Activated gamma-delta T cell treated with anti-CD3 and anti-CD28 coated beads, Interleukin-2, amount 50 U/mL, for 16 hours (primary cell): ENCODE results near the gene SBK3.
"Not testable (repeated sequence)": the region's sequence is repeated elsewhere in the genome, so short reads cannot be mapped to it uniquely, and the experiment has no call there.

Experiments used
- DNase-seq: peaks from one replicate; pipeline ENCODE4 v3.0.0-alpha.2; 2020; ENCODE audit warnings: low read depth

Gene SBK3

GRCh38 chr19:55516878-55517620 is 28.3 kb downstream of the SBK3 start:
- DNase-seq, result peak; percentile 83

- DNase-seq, result no peak
Observed at GRCh38 chr19:55508120-55508519, 37.2 kb downstream of the SBK3 start.

GRCh38 chr19:55504981-55505380 is 40.4 kb downstream of the SBK3 start:
- no peak for DNase-seq

GRCh38 chr19:55504252-55504603 is 41.1 kb downstream of the SBK3 start:
- no peak for DNase-seq

- DNase-seq, result peak; percentile 93
Observed at GRCh38 chr19:55503502-55504251, 41.7 kb downstream of the SBK3 start.

GRCh38 chr19:55503157-55503501 is 42.2 kb downstream of the SBK3 start:
- DNase-seq, result no peak

GRCh38 chr19:55502197-55502952 is 43.0 kb downstream of the SBK3 start:
- no peak for DNase-seq

GRCh38 chr19:55500368-55500952 is 44.9 kb downstream of the SBK3 start:
- no peak for DNase-seq

- DNase-seq, result no peak
Observed at GRCh38 chr19:55498246-55498840, 47.0 kb downstream of the SBK3 start.

GRCh38 chr19:55497763-55498162 is 47.6 kb downstream of the SBK3 start:
- DNase-seq, result no peak

- DNase-seq, result not testable (repeated sequence)
Observed at GRCh38 chr19:55496820-55497219, 48.5 kb downstream of the SBK3 start.

- no peak for DNase-seq
Observed at GRCh38 chr19:55495646-55496349, 49.5 kb downstream of the SBK3 start.

- no peak for DNase-seq
Observed at GRCh38 chr19:55494172-55494761, 51.1 kb downstream of the SBK3 start.

- no peak for DNase-seq
Observed at GRCh38 chr19:55493645-55494171, 51.6 kb downstream of the SBK3 start.

- DNase-seq, result no peak
Observed at GRCh38 chr19:55493052-55493644, 52.2 kb downstream of the SBK3 start.

GRCh38 chr19:55492362-55492944 is 52.9 kb downstream of the SBK3 start:
- no peak for DNase-seq

GRCh38 chr19:55491546-55492360 is 53.6 kb downstream of the SBK3 start:
- no peak for DNase-seq
